ENCODE results near the gene INF2.

The INF2 gene

GRCh38 chr14:104673481-104673880 is 15.9 kb upstream of the INF2 start:
- H3K4me3 ChIP-seq (ENCODE audit: low read depth, low read length), result no peak overlapping the region
- no peak for TF ChIP-seq CTCF (IDR thresholded peaks at IDR 0.05; ENCODE audit: low read depth, low read length, missing control alignments)
- no peak for DNase-seq (ENCODE audit: low read depth)

GRCh38 chr14:104675447-104675846 is 14.0 kb upstream of the INF2 start:
- no peak overlapping the region for H3K4me3 ChIP-seq (ENCODE audit: low read depth, low read length)
- no peak for DNase-seq (ENCODE audit: low read depth)
- no peak for TF ChIP-seq CTCF (IDR thresholded peaks at IDR 0.05; ENCODE audit: low read depth, low read length, missing control alignments)

- H3K4me3 ChIP-seq (ENCODE audit: low read depth, low read length), result no peak overlapping the region
- no peak for DNase-seq (ENCODE audit: low read depth)
- TF ChIP-seq CTCF (IDR thresholded peaks at IDR 0.05; ENCODE audit: low read depth, low read length, missing control alignments), result no peak
Measured at GRCh38 chr14:104676130-104676693, 13.2 kb upstream of the INF2 start.

DNA sequence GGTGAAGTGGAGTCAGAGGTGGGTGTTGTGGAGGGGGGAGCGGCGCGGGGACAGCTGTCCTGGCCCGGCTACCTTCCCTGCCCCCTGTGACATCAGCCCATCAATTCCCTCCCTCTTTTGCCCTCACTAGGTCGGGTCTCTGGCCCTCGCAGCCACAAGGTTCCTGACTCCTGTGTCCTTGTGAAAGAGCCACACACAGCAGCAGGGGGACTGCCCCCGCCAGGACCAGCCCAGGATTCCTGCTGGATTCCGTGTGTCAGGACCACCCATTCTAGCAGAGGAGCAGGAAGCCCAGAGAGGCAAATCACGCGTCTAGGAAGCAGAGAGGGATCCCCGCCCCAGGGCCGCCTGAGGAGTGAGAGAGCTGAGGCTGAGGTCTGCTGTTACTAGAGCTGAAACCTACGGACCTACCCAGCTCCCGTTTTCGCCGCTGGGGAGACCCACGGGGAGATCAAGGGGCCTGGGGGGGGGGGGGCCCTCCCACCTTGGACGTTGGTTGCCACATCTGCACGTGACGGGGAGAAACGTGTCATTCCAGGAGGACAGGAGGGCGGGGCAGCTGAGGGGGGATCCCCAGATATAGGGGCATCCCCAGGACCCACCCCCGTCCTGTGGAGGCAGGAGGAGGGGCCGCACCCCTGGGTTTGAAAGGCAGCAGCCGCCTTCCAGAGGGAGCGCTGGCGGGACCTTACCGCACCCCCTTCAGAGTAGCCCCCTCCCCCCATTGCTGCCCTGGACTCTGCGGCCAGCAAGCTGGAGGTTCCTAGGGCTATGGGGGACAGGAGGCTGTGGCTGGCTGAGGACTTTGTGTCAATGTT is 12.5 kb upstream of the INF2 start:
- peak overlapping the region; percentile 59 for H3K4me3 ChIP-seq (ENCODE audit: low read depth, low read length)
- DNase-seq (ENCODE audit: low read depth), result no peak
- TF ChIP-seq CTCF (IDR thresholded peaks at IDR 0.05; ENCODE audit: low read depth, low read length, missing control alignments), result no peak

DNA sequence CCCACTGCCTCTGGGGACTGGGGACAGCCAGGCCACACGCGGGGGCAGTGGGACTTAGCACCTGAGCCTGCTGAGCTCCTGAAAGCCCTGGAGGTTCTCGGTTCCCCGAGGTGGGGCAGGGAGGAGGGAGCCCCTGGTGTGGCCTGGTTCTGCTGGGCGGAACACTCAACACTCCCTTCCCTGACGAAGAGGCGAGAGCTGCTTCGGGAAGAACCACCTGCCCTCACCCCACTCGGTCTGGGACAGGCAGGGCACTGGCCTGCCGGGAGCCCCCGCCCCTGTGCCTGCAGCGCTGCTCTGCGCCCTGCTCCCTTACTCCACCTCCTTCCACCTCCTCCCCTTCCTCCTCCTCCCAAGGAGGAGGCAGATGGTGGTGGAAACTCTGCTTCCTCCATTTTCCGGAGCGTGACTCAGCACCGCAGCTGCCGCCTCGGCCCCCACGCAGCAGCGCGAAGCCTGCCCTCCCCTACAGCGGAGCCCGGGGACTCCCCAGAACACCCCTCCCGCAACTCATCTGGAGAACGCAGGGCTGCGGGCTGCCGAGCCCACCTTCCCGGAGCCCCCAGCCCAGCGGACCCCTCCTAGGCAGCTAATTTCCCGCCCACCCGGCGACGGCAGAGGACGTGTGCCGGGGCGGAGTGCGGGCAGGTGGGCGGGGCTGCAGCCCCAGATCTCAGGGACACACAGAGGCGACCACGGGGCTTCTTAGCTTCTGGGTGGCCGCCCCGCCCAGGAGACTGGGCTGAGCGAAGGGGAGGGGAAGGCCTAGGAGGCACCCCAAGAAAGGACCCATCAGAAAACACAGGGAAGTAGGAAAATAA is 11.7 kb upstream of the INF2 start:
- no peak for TF ChIP-seq CTCF (IDR thresholded peaks at IDR 0.05; ENCODE audit: low read depth, low read length, missing control alignments)
- H3K4me3 ChIP-seq (ENCODE audit: low read depth, low read length), result peak overlapping the region; percentile 59
- DNase-seq (ENCODE audit: low read depth), result no peak

- peak overlapping the region; percentile 59 for H3K4me3 ChIP-seq (ENCODE audit: low read depth, low read length)
- DNase-seq (ENCODE audit: low read depth), result no peak
- no peak for TF ChIP-seq CTCF (IDR thresholded peaks at IDR 0.05; ENCODE audit: low read depth, low read length, missing control alignments)
Measured at GRCh38 chr14:104678346-104678745, 11.1 kb upstream of the INF2 start.
